Testis (tissue), 2 donors: ENCODE results near the gene IL1RAPL2.

Source experiments
- CTCF ChIP-seq, 3 experiments: fragments of 450-650 bp in 2 of 3; fragments of 200-600 bp in 1 of 3; sonication (generic) in 1 of 3; IDR thresholded peaks; one replicate each; pipeline ENCODE4 v1.5.1; 2016 to 2019; ENCODE audit warnings: antibody characterized with exemption in 3 of 3, mild to moderate bottlenecking in 2 of 3, moderate library complexity in 1 of 3
- POLR2A ChIP-seq: fragments of 450-650 bp; IDR thresholded peaks from one replicate; pipeline ENCODE4 v1.6.1; 2017; ENCODE audit warnings: antibody characterized with exemption, mild to moderate bottlenecking, moderate library complexity

DNA sequence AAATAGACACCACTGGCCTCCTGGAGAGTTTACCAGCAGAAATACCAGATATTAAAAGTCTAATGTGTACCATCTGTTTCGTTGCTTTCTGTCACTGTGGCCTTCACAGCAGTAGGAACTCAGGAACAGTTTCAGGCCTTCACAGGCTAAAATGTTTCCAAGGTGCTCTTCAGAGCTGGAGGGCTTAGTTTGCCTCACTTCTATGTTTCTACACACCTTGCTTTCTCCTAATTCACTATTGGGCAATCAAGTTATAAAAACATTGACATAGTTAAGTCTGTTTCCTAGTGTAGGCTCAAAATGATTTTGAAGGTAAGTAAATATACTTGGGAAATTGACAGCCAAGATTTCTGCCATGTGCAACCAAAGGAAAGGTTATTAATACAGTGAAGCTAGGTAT lies 395.9 kb downstream of the IL1RAPL2 start:
- TF ChIP-seq CTCF (IDR thresholded peaks at IDR 0.05) = no peak
- no peak for TF ChIP-seq POLR2A
